Neuron (in vitro differentiated cells): ENCODE results near the gene INPP5A.

Source experiments
- H2AFZ ChIP-seq: one replicate; pipeline ENCODE4 v1.6.1; 2013; ENCODE audit warnings: low read depth, mild to moderate bottlenecking, inconsistent platforms, low read length, moderate library complexity
- H3K27me3 ChIP-seq: one replicate; pipeline ENCODE4 v1.6.1; 2013; ENCODE audit warnings: low read length; ENCODE audit not compliant: insufficient read depth
- H3K36me3 ChIP-seq: one replicate; pipeline ENCODE4 v1.6.1; 2013; ENCODE audit warnings: low read length; ENCODE audit not compliant: insufficient read depth
- H3K4me1 ChIP-seq: one replicate; pipeline ENCODE4 v1.6.1; 2013; ENCODE audit warnings: low read length; ENCODE audit not compliant: insufficient read depth
- H3K4me3 ChIP-seq: 2 replicates; pipeline ENCODE4 v1.5.1; 2013; ENCODE audit warnings: mild to moderate bottlenecking, low read length, moderate library complexity
- H3K9me3 ChIP-seq: one replicate; pipeline ENCODE4 v1.6.1; 2013; ENCODE audit warnings: low read length

INPP5A gene

DNA sequence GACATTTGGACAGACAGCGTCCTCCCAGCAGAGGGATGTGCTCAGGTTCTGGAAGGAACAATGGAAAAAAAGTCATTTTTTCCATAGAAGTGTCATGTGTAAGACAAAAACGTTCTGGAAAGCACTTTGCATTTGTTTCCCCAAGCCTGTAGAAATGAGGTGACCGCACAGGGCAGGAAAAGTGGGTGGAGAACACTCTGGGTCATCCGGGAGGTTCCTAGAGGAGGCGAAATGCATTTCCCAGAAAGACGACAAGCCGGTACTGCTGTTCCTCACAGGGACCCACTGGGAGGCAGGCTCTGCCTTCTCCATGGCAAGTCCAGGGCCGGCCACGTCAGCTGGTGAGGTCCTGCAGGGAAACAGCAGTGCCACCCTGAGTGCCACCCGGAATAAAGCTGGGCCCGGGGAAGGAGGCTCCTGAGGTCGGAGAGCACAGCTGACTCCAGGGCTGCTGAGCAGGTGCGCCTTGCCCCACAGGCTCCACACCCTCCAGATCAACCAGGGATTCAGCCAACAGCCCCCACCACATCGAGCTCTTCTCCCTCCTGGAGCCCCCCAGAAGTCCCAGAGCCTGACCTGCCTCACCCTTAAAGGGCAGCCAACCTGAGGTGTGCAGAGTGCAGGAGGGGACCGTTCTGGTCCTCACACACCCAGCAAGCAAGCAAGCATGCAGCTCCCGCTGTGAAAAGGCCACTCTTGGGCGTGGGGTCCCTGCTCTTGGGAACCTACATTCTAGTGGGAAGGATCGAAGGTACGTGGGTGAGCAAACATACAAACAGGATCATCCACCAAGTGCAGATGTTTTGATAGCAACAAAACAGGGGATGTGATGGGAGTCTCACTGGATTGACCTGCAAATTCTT, 28.8 kb upstream of the INPP5A start:
- H3K4me3 ChIP-seq: no peak overlapping the region
- H2AFZ ChIP-seq: no peak overlapping the region
- peaks cover 3% of the 10 kb centered on the region for H3K27me3 ChIP-seq
- no peaks in the 10 kb centered on the region for H3K36me3 ChIP-seq
- no peaks in the 10 kb centered on the region for H3K4me1 ChIP-seq
- peaks cover 16% of the 10 kb centered on the region for H3K9me3 ChIP-seq

GRCh38 chr10:132509506-132510173, 27.9 kb upstream of the INPP5A start:
- no peak overlapping the region for H3K4me3 ChIP-seq
- no peaks in the 10 kb centered on the region for H3K36me3 ChIP-seq
- H3K9me3 ChIP-seq: peaks cover 11% of the 10 kb centered on the region
- H3K27me3 ChIP-seq: peaks cover 3% of the 10 kb centered on the region
- H2AFZ ChIP-seq: no peak overlapping the region
- H3K4me1 ChIP-seq: no peaks in the 10 kb centered on the region

DNA sequence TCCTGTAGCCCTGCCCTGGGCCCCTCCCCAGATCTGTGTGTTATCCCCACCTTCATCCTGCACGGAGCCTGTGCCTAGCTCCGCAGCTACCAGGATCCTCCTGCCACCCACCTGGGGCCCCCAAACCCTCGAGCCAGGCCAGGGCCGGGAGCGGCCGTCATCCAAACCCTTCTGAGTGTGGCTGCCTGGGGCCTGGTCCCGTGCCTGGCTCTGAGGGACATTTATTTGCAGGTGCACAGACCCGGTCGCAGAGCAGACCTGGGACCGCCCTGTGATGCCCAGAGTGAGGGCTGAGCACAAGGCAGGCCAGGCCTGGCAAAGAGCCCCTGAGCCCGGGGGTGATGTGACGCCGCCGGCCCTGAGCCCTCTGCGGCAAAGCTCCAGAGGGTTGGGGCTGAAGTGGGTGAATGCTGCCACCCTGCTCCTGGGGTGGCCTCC, 27.4 kb upstream of the INPP5A start:
- Histone ChIP-seq H3K4me1 (peaks cover 2% of the 10 kb centered on the region), H2AFZ (no peak overlapping the region), H3K27me3 (peaks cover 3% of the 10 kb centered on the region), H3K36me3 (no peaks in the 10 kb centered on the region), H3K9me3 (peaks cover 7% of the 10 kb centered on the region), H3K4me3 (no peak overlapping the region)

GRCh38 chr10:132511121-132512051, 26.2 kb upstream of the INPP5A start:
- peaks cover 7% of the 10 kb centered on the region for H3K9me3 ChIP-seq
- no peak overlapping the region for H2AFZ ChIP-seq
- no peaks in the 10 kb centered on the region for H3K36me3 ChIP-seq
- peaks cover 3% of the 10 kb centered on the region for H3K27me3 ChIP-seq
- no peak overlapping the region for H3K4me3 ChIP-seq
- peaks cover 9% of the 10 kb centered on the region for H3K4me1 ChIP-seq

DNA sequence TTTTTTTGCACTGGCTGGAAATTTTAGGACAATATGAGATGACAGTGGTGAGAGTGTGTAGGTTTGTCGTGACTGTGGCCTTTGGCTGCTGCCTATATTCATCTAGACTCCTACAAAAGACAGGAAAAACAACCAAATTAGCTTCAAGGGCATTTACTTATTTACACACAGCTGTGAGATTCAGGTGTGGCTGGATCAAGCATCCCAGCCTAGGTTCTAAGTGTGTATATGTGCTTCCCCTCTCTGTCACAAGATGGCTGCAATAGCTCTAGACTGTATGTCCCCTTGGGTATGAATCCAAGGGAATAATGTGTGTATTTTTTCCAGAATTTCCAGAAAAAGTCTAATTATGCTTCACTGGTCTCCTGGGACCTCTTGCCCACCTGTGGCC, 25.5 kb upstream of the INPP5A start:
- Histone ChIP-seq H3K27me3 (peaks cover 3% of the 10 kb centered on the region), H2AFZ (no peak overlapping the region), H3K36me3 (no peaks in the 10 kb centered on the region), H3K4me1 (peaks cover 16% of the 10 kb centered on the region), H3K4me3 (no peak overlapping the region), H3K9me3 (peaks cover 5% of the 10 kb centered on the region)

DNA sequence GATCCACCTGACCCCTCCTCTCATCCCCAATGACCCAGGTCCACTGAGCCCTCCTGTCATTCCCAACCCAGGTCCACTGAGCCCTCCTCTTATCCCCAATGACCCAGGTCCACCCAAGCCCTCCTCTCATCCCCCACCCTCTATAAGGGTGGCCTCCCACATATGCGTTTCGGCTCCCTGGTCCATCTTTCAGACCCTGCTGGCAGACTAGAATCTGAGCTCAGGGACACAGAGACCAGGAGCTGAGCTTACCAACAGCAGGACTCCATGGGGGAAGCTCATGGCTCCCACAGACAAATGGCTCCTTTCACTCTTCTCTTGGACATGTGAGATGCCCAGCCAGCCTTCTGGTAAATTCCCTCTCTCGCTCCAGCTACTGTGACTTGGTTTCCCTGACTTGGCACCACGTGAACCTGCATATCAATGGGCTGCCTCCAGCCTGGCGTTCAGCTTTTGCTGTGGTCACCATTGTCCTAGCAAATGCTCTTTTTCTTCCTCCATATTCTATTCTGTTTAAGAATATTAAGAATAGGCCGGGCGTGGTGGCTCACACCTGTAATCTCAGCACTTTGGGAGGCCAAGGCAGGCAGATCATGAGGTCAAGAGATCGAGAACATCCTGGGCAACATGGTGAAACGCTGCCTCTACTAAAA, 24.8 kb upstream of the INPP5A start:
- no peak overlapping the region for H3K4me3 ChIP-seq
- peaks cover 3% of the 10 kb centered on the region for H3K27me3 ChIP-seq
- no peaks in the 10 kb centered on the region for H3K36me3 ChIP-seq
- no peak overlapping the region for H2AFZ ChIP-seq
- H3K9me3 ChIP-seq: peaks cover 2% of the 10 kb centered on the region
- peaks cover 23% of the 10 kb centered on the region for H3K4me1 ChIP-seq

DNA sequence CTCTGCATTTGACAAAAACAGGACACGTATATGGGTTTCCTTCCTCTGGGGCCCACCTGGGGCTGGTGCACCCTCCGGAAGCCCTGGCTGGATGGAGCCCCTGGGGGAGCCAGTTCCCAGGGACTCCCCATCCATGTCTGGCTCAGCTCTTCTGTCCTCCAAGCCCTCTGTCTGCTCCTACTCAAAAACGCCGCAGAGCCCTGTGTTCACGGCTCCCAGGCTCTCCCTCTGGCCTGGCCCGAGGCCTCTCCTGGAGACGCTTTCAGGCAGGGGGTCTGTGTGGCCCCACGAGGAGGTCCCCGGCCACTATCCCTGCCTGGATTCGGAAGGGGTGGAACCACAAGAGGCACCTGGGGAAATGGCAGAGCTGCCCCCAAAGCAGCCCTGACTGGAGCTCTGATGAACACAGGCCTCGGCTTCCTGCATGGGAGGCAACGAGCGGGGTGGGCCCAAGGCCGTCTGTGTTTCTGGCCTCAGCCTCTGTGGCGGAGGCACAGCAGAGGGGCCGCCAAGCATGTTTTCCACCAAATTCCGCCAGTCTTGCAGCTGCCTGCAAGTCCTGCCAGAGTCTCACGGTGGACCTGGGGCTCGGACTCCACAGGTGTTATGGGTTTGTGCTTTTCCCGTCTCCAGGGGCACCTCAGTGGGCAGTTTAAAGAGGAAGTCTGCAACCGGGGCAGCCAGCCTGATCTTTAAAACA, 22.6 kb upstream of the INPP5A start:
- Histone ChIP-seq H3K27me3 (no peaks in the 10 kb centered on the region), H3K4me1 (peaks cover 40% of the 10 kb centered on the region)

DNA sequence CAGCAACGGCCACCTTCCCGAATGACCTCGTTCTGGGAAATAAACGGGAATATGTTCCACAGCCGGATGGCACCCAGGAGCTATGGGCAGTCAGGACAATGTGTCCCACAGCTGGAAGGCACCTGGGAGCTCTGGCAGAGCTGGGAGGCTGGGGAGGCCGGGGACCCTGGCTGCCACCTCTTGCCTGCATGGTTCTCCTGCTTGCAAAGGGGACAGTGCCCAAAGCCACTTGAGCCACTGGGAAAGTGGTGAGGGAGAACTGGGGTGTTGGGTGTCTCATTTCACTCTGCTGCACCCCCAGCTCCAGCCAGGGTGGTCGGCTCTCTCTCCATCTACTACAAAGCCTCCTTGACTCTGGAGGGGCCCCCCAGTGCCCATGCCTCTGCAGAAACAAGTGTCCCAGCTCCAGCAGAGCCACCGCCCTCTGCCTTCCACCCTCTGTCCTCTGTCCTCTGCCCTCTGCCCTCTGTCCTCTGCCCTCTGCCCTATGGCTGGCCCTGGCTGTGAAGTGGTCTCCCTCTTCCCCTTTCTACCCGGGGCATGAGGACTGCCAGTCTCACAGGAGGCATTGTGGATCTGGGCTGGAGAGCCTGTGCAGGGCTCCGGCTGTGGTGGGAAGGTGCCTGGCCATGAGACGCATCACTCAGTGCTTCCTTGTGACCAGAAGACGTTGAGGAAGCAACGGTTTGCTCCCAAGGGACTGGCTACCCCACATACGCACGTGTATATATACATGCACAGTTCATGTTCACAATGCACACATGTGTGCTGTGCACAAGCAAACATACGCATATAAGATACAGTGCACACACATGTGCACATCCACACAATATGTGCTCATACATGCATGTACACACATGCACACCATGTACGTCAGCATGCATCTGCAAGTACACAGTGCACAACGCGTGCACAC, 21.5 kb upstream of the INPP5A start:
- no peak overlapping the region for H3K4me3 ChIP-seq
- no peaks in the 10 kb centered on the region for H3K27me3 ChIP-seq
- peaks cover 43% of the 10 kb centered on the region for H3K4me1 ChIP-seq
- no peaks in the 10 kb centered on the region for H3K9me3 ChIP-seq
- H2AFZ ChIP-seq: no peak overlapping the region
- no peaks in the 10 kb centered on the region for H3K36me3 ChIP-seq

More for the DNA sequence above, 22.6 kb upstream of the INPP5A start:
- Histone ChIP-seq H3K4me3 (no peak overlapping the region), H2AFZ (no peak overlapping the region), H3K36me3 (no peaks in the 10 kb centered on the region), H3K9me3 (no peaks in the 10 kb centered on the region)

DNA sequence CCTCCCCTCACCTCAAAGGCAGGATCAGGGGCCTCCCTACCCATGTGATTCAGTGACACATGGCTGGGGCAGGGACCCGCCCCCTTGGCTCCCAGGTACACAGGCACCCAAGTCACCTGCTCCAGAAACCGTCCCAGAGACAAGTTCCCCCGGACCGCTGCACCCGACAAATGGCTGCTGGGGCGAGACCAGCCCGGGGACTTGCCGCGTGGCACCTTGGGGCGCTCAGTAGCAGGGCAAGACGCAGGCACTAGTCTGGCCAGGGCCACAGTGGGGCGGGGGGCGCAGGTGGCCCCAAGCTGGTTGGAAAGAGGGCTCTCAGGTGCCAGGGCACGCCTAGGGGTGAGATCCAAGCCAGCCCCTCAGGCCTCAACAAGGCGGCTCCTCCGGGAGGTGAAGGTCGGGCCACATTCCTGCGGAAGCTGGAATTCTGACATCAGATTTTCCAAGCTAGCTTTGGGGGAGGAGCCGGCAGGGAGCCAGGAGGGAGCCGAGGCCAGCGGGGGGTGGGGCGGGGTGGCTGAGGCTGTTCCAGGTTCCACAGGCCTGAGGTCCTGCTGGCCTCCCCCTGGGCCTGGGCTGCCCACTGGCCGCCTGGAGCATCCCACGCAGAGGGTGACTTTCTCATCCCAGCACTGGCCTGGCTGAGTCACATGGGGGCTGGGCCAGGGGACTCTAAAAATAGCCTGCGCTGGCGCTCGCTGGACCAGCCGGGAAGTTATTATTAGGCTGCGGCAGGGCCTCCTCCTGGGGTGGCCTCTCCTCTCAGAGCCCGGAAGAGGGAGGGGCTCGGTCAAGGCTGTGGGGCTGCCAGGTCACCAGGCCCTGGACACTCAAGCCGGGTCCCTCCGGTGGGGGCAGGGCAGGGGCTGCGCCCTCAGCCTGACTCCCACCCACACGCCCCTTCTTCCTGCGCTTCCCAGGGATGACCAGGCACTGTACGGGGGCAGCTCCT, 20.5 kb upstream of the INPP5A start:
- no peaks in the 10 kb centered on the region for H3K36me3 ChIP-seq
- H3K4me3 ChIP-seq: peak overlapping the region; percentile 25
- peak overlapping the region; percentile 71 for H2AFZ ChIP-seq

DNA sequence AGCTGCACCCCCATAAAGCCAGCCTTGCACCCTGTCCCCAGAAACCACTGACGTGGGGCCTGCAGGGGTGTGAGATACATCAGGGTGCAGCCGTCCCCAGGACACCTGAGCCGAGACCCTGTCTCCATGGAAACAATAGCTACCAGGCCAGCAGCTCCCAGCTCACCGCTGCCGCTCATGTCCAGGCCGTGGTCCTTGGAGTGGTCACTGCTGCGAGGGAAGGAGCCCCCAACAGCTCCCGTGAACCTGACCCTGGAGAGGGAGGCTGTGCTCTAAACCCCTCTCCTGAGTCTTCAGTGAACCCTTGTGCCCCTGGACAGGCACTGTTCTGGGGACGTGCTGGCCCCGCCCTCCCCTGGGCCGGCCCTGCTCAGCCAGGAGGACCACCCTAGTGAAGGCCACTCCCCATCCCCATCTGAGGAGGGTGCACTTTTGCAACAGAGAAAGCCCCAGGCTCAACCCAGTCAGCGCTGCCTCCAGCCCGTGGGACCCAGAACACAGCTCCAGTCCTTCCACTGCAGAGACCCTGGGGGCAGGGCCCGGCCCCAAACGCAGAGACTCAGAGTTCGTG, 19.6 kb upstream of the INPP5A start:
- Histone ChIP-seq H3K27me3 (no peaks in the 10 kb centered on the region), H3K9me3 (no peaks in the 10 kb centered on the region), H3K4me1 (peaks cover 43% of the 10 kb centered on the region), H3K36me3 (no peaks in the 10 kb centered on the region), H3K4me3 (peak overlapping the region; percentile 25), H2AFZ (no peak overlapping the region)

More for the DNA sequence above, 20.5 kb upstream of the INPP5A start:
- Histone ChIP-seq H3K4me1 (peaks cover 43% of the 10 kb centered on the region), H3K9me3 (no peaks in the 10 kb centered on the region), H3K27me3 (no peaks in the 10 kb centered on the region)
